Suprapubic skin (tissue), 4 donors: Measurements from ENCODE around the gene KCNK16. TPM values are rescaled to one million over a fixed set of nuclear protein-coding genes. Genes with fewer than 3 reads are reported as not detected.

Experiments used
- DNase-seq, 2 donors: peaks; one replicate each; pipeline ENCODE4 v3.0.0-alpha.2; 2019; ENCODE audit warnings: low spot score in 2 of 2
- H3K27ac ChIP-seq: fragments of 200-600 bp; sonication (generic); one replicate; pipeline ENCODE4 v1.5.1; 2019
- H3K27me3 ChIP-seq: fragments of 200-600 bp; sonication (generic); one replicate; pipeline ENCODE4 v1.5.1; 2019
- H3K36me3 ChIP-seq: fragments of 200-600 bp; sonication (generic); one replicate; pipeline ENCODE4 v1.5.1; 2019
- H3K4me1 ChIP-seq: fragments of 200-600 bp; sonication (generic); one replicate; pipeline ENCODE4 v1.5.1; 2019
- H3K4me3 ChIP-seq: fragments of 200-600 bp; sonication (generic); one replicate; pipeline ENCODE4 v1.5.1; 2019; ENCODE audit warnings: mild to moderate bottlenecking
- H3K9me3 ChIP-seq: fragments of 200-600 bp; sonication (generic); one replicate; pipeline ENCODE4 v1.5.1; 2019
- EP300 ChIP-seq: sonication (generic); formaldehyde crosslinking; IDR thresholded peaks from one replicate; pipeline ENCODE4 v1.6.1; 2017; ENCODE audit warnings: antibody characterized with exemption
- POLR2A ChIP-seq, 2 donors: fragments of 450-650 bp; IDR thresholded peaks; one replicate each; pipeline ENCODE4 v1.6.1; 2017; ENCODE audit warnings: antibody characterized with exemption in 2 of 2, mild to moderate bottlenecking in 2 of 2, moderate library complexity in 2 of 2
- POLR2AphosphoS5 ChIP-seq, 3 donors: sonication (generic); formaldehyde crosslinking; IDR thresholded peaks; one replicate each; pipeline ENCODE4 v1.6.1; 2017; ENCODE audit warnings: antibody characterized with exemption in 3 of 3
- WGBS: methylation state at CpG from one replicate; pipeline ENCODE4 v1.1.5; 2018; 5-methylcytosine and 5-hydroxymethylcytosine counted together
- total RNA-seq, 4 donors: library from RNA; depleted of rRNA; stranded (reverse); fragments of >200 nt; gene quantifications; one replicate each; pipeline ENCODE4 v1.1.0, GENCODE V29; 2016
- TF ChIP-seq, protein P1 (sequence below), 2 donors: fragments of 200-600 bp in 1 of 2; fragments of 450-650 bp in 1 of 2; sonication (generic) in 1 of 2; IDR thresholded peaks; one replicate each; pipeline ENCODE4 v1.5.1; 2016 to 2019; ENCODE audit warnings: antibody characterized with exemption in 2 of 2, mild to moderate bottlenecking in 1 of 2, moderate library complexity in 1 of 2

Gene KCNK16
- total RNA-seq, 4 donors from 2014 or later = not detected

DNA sequence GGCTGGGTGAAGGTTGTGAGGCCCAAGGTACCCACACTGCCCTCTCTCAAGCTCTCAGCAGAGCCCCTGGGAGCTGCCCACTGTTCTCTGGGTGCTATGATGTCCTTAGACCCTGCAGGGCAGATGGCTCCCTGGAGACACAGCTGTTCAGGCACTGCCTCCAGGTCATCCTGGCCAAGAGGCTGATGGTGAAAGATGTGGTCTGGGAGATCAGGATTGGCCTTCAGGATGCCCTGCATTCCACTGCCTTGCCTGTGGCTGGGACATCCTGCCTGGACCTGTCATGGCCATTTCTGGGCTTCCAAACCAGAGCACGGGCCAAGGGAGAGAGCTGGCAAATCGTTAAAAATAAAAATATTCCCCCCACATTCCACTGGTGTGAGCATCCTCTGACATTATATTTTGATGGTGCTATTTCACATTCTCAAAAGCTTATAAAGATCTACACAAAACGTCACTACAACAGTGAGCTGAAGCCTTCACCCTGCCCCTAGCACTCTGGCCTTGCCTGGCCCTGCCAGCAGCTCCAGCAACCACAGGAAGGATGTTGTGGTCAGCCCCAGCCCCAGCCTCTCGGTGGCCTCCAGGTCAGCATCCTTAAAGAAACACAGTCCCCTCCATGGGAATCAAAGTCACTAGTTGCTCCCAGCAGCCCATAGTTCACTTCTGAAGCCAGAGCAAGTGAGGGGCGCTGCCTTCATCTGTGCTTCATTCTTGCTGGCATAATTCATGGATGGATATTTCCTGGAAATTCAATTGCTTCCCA, 13.5 kb upstream of the KCNK16 start:
- H3K27ac ChIP-seq = no peak overlapping the region
- H3K4me3 ChIP-seq = no peak overlapping the region
- 34% methylated on average over 5 of the region's 5 CpGs for WGBS
- H3K9me3 ChIP-seq = no peaks in the 10 kb centered on the region
- DNase-seq = no peak
- H3K36me3 ChIP-seq = no peaks in the 10 kb centered on the region
- TF ChIP-seq, protein P1, sequence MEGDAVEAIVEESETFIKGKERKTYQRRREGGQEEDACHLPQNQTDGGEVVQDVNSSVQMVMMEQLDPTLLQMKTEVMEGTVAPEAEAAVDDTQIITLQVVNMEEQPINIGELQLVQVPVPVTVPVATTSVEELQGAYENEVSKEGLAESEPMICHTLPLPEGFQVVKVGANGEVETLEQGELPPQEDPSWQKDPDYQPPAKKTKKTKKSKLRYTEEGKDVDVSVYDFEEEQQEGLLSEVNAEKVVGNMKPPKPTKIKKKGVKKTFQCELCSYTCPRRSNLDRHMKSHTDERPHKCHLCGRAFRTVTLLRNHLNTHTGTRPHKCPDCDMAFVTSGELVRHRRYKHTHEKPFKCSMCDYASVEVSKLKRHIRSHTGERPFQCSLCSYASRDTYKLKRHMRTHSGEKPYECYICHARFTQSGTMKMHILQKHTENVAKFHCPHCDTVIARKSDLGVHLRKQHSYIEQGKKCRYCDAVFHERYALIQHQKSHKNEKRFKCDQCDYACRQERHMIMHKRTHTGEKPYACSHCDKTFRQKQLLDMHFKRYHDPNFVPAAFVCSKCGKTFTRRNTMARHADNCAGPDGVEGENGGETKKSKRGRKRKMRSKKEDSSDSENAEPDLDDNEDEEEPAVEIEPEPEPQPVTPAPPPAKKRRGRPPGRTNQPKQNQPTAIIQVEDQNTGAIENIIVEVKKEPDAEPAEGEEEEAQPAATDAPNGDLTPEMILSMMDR (IDR thresholded peaks at IDR 0.05) = no peak
- TF ChIP-seq POLR2AphosphoS5 (IDR thresholded peaks at IDR 0.05) (no peak), POLR2A (IDR thresholded peaks at IDR 0.05) (no peak), EP300 (no peak)
- peaks cover 13% of the 10 kb centered on the region for H3K4me1 ChIP-seq
- no peaks in the 10 kb centered on the region for H3K27me3 ChIP-seq

DNA sequence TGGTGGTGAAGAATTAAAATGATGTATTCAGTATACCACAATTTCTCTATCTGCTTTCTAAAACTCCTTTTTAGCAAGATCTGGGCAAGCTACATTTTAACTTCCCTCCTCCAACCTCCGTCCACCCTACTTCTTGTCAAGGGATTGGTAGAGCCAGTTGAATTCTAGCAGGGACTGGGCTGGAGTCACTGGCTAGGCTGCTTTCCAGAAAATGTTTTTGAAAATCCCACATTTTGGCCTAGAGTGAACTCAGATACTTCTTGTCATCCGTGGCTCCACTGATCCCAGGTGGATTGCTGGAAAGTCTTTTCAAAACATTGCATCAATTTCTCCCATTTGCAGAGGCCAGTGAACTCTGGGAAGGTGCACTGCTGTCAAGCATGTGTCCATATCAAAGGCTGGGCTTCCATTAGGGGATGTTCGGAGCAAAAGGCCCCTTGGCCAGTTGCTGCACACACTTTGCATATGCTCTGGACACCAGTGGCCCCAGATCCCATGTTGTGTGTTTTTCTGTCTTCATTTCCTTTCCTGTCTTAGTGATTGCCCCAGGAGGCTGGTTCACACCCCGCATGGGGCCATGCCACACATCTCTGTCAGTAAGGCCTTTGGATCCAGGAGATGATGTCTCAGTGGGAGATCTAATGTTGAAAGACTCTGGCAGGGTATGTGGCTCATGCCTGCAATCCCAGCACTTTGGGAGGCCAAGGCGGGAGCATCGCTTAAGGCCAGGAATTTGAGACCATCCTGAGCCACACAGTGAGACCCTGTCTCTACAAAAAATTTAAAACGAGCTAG, 11.3 kb upstream of the KCNK16 start:
- peaks cover 2% of the 10 kb centered on the region for H3K4me1 ChIP-seq
- no peaks in the 10 kb centered on the region for H3K9me3 ChIP-seq
- TF ChIP-seq, protein P1 (IDR thresholded peaks at IDR 0.05) = no peak
- TF ChIP-seq POLR2A (IDR thresholded peaks at IDR 0.05) = no peak
- TF ChIP-seq EP300 = no peak
- no peak for TF ChIP-seq POLR2AphosphoS5 (IDR thresholded peaks at IDR 0.05)
- no peak overlapping the region for H3K4me3 ChIP-seq
- H3K27me3 ChIP-seq = no peaks in the 10 kb centered on the region
- DNase-seq = no peak
- 89% methylated on average over 7 of the region's 7 CpGs for WGBS
- no peaks in the 10 kb centered on the region for H3K36me3 ChIP-seq
- no peak overlapping the region for H3K27ac ChIP-seq

DNA sequence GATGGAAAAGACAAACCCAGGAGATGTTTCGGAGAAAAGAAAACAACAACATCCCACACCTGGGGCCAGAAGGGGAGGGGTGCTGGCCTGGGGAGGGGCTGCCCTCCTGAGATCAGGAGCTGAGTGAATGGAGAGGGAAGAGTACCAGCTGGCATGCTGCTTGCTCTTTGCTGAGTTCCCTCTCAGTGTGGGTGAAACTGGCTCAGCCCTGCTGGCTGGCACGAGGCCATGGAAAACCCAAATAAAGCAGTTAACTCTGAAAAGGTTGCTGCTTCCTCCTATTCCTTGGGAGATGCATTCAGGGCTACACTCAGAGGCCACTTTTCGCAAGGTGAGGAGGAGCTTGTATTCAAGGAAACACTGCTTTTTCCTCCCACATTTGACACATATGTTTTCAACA, 8.0 kb upstream of the KCNK16 start:
- WGBS = 43% methylated on average over 3 of the region's 3 CpGs
- no peak overlapping the region for H3K27ac ChIP-seq
- TF ChIP-seq POLR2AphosphoS5 (IDR thresholded peaks at IDR 0.05) = no peak
- TF ChIP-seq, protein P1 (IDR thresholded peaks at IDR 0.05) = no peak
- no peak for TF ChIP-seq EP300
- no peak for TF ChIP-seq POLR2A (IDR thresholded peaks at IDR 0.05)
- H3K36me3 ChIP-seq = no peaks in the 10 kb centered on the region
- no peak for DNase-seq
- no peaks in the 10 kb centered on the region for H3K9me3 ChIP-seq
- no peaks in the 10 kb centered on the region for H3K4me1 ChIP-seq
- H3K4me3 ChIP-seq = no peak overlapping the region
- peaks cover 3% of the 10 kb centered on the region for H3K27me3 ChIP-seq

DNA sequence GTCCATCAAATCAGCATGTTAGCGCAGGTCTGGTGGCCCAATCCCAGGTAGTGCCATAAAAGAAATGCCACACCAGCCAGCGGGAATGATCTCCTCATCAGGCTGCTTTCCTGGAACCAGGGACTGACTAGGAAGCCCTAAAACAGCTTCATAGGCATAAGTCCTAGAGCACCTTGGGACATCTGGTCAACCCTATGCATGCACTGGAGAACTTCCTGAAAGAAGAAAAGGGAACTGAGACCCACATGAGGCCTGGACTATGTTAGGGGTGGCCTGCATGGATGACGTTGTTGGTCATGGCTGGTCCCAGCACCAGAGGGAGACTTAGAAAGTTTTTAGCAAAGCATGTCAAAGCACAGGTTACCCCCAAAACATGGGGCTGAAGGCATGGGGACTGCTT, 7.6 kb upstream of the KCNK16 start:
- no peaks in the 10 kb centered on the region for H3K9me3 ChIP-seq
- no peaks in the 10 kb centered on the region for H3K4me1 ChIP-seq
- TF ChIP-seq EP300 = no peak
- TF ChIP-seq POLR2AphosphoS5 (IDR thresholded peaks at IDR 0.05) = no peak
- TF ChIP-seq, protein P1 (IDR thresholded peaks at IDR 0.05) = no peak
- no peak for TF ChIP-seq POLR2A (IDR thresholded peaks at IDR 0.05)
- WGBS = 64% methylated on average over 3 of the region's 3 CpGs
- no peak overlapping the region for H3K4me3 ChIP-seq
- DNase-seq = no peak
- H3K27me3 ChIP-seq = peaks cover 3% of the 10 kb centered on the region
- H3K27ac ChIP-seq = no peak overlapping the region
- H3K36me3 ChIP-seq = no peaks in the 10 kb centered on the region

DNA sequence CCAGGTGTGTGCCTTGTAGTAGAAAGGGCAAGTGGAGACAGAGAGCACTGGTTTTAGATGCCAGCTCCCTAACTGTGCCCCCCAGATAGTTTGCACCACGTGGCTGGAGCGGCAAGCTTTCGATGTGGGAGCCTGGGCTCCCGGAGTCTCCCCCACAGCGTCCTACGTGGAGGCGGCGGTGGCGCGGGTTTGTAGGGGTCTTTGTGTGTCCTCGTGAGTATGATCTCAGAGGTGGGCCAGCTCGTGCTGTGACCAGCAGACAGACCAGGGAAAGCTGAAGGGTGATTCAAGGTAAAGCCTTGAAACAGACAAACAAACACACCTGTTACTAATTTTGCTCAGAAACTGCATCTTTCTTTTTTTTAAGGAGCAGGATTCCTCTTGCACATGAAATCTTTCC, 5.6 kb upstream of the KCNK16 start:
- Histone ChIP-seq H3K4me1 (no peaks in the 10 kb centered on the region), H3K27me3 (peaks cover 6% of the 10 kb centered on the region), H3K9me3 (no peaks in the 10 kb centered on the region), H3K36me3 (no peaks in the 10 kb centered on the region), H3K4me3 (no peak overlapping the region), H3K27ac (no peak overlapping the region)
- DNase-seq = no peak
- TF ChIP-seq POLR2A (IDR thresholded peaks at IDR 0.05) (no peak), EP300 (no peak), POLR2AphosphoS5 (IDR thresholded peaks at IDR 0.05) (no peak)
- TF ChIP-seq, protein P1 (IDR thresholded peaks at IDR 0.05) = no peak
- WGBS = 89% methylated on average over 12 of the region's 12 CpGs
